ENCODE results near the gene GSTM2. TPM values are rescaled to one million over a fixed set of nuclear protein-coding genes. Genes with fewer than 3 reads are reported as not detected.

The GSTM2 gene
- total and polyA plus RNA-seq, 2 of the 4 experiments (the other 2 are of a cell fraction) = 10.2 to 85.5 TPM

GRCh38 chr1:109687641-109688499 is 20.0 kb downstream of the GSTM2 start, which contains the start of gene GSTM1:
GSTM1 (plus strand) TSS chr1:109687817; CDS start chr1:109687874, 57 bp downstream.
- ChIA-PET POLR2A (ENCODE audit: unreplicated experiment) (no interaction called here), CTCF (no interaction called here)
- Histone ChIP-seq H4K8ac (ENCODE audit: low read depth in 2 of 2, low read length in 2 of 2) (no peak within 1 kb of the TSS), H2BK5ac (ENCODE audit: low read depth, low read length, poor library complexity, severe bottlenecking) (no peak within 1 kb of the TSS), H2AK9ac (replicated peaks; ENCODE audit: low read depth, low read length, poor library complexity) (no peak within 1 kb of the TSS), H3K36me3 (ENCODE audit: control insufficient read depth, insufficient read depth, low read length) (no peaks in the 10 kb centered on the region), H3K14ac (replicated peaks; ENCODE audit: low read depth, low read length) (no peak within 1 kb of the TSS), H3K56ac (ENCODE audit: extremely low read depth, insufficient read depth, low read length) (no peak within 1 kb of the TSS), H3K9me1 (ENCODE audit: insufficient read depth, low read length) (no peaks in the 10 kb centered on the region), H3K23ac (ENCODE audit: low read depth, low read length) (no peak within 1 kb of the TSS), H2BK15ac (ENCODE audit: low read depth, low read length) (no peak within 1 kb of the TSS), H2BK20ac (ENCODE audit: low read depth, low read length) (no peak within 1 kb of the TSS), H2BK120ac (ENCODE audit: low read depth, low read length) (no peak within 1 kb of the TSS), H2AK5ac (ENCODE audit: low read depth, low read length) (no peak within 1 kb of the TSS), H4K5ac (ENCODE audit: low read depth, low read length) (no peak within 1 kb of the TSS), H3K9me3 (ENCODE audit: control insufficient read depth, insufficient read depth, low read length) (no peaks in the 10 kb centered on the region), H3K27ac (ENCODE audit: insufficient read depth, low read length) (no peak within 1 kb of the TSS), H3K27me3 (ENCODE audit: control insufficient read depth, insufficient read depth, low read length) (no peaks in the 10 kb centered on the region), H3K79me1 (ENCODE audit: low read depth in 1 of 2, low read length in 2 of 2) (no peaks in the 10 kb centered on the region), H2AFZ (replicated peaks; ENCODE audit: low read length, poor library complexity) (no peak within 1 kb of the TSS), H4K20me1 (ENCODE audit: insufficient read depth, low read length) (no peaks in the 10 kb centered on the region), H3K4me1 (ENCODE audit: control insufficient read depth, insufficient read depth, low read length) (no peaks in the 10 kb centered on the region), H3K9ac (ENCODE audit: low read depth, low read length) (no peak within 1 kb of the TSS), H3K4ac (ENCODE audit: low read depth, low read length) (no peak within 1 kb of the TSS), H3K18ac (ENCODE audit: low read depth, low read length) (no peak within 1 kb of the TSS), H3K4me3 (ENCODE audit: insufficient read depth, low read depth, low read length) (no peak within 1 kb of the TSS), H3K4me2 (ENCODE audit: low read depth, low read length) (no peak within 1 kb of the TSS), H4K91ac (ENCODE audit: insufficient read depth, low read depth, low read length) (no peak within 1 kb of the TSS)
- dilution Hi-C loops (cut with HindIII; ENCODE audit: low sequenced_read_pairs, unreplicated experiment) (no loop called here), intact Hi-C loops (cut with micrococcal nuclease) (no loop called here), in situ Hi-C loops (cut with MboI; ENCODE audit: low sequenced_read_pairs) (no loop called here)
- no peak for DNase-seq
- no CpG with 5 or more reads among the region's 46 CpGs for WGBS, 2 experiments (ENCODE audit: extremely low coverage in 2 of 2, insufficient read length in 1 of 2)
- TF ChIP-seq, protein P1, sequence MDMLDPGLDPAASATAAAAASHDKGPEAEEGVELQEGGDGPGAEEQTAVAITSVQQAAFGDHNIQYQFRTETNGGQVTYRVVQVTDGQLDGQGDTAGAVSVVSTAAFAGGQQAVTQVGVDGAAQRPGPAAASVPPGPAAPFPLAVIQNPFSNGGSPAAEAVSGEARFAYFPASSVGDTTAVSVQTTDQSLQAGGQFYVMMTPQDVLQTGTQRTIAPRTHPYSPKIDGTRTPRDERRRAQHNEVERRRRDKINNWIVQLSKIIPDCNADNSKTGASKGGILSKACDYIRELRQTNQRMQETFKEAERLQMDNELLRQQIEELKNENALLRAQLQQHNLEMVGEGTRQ (IDR thresholded peaks at IDR 0.05; ENCODE audit: low read depth, low read length) = no peak
- TF ChIP-seq MAFK (IDR thresholded peaks at IDR 0.05; ENCODE audit: low read depth, low read length) (no peak), MAZ (IDR thresholded peaks at IDR 0.05; ENCODE audit: borderline replicate concordance, low read depth, low read length) (no peak), RFX5 (IDR thresholded peaks at IDR 0.05; ENCODE audit: low read depth, low read length) (no peak), NFE2L2 (IDR thresholded peaks at IDR 0.05; ENCODE audit: low read depth, low read length) (no peak)
- TF ChIP-seq, protein P2, sequence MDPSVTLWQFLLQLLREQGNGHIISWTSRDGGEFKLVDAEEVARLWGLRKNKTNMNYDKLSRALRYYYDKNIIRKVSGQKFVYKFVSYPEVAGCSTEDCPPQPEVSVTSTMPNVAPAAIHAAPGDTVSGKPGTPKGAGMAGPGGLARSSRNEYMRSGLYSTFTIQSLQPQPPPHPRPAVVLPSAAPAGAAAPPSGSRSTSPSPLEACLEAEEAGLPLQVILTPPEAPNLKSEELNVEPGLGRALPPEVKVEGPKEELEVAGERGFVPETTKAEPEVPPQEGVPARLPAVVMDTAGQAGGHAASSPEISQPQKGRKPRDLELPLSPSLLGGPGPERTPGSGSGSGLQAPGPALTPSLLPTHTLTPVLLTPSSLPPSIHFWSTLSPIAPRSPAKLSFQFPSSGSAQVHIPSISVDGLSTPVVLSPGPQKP (IDR thresholded peaks at IDR 0.05; ENCODE audit: borderline replicate concordance, low read depth, low read length) = no peak
- no peak for ATAC-seq (ENCODE audit: low read depth)
- no TSS peak for BruUV-seq (replicated peaks)
